Fibroblast of lung (primary cell): ENCODE data around the gene FBXO5. TPM values are rescaled to one million over a fixed set of nuclear protein-coding genes. Genes with fewer than 3 reads are reported as not detected.
A peak's percentile ranks its signal among the peaks of the same experiment; 100 is the strongest.
"Not testable (repeated sequence)": the region's sequence is repeated elsewhere in the genome, so short reads cannot be mapped to it uniquely, and the experiment has no call there.

Experiments used
- DNase-seq, 2 donors: peaks; one replicate each; pipeline versions ENCODE4 v3.0.0 to v3.0.0-alpha.2; 2010; ENCODE audit warnings: low read depth in 2 of 2
- H2AFZ ChIP-seq: 2 replicates; pipeline ENCODE4 v1.5.1; 2012; ENCODE audit warnings: low read length, control low read depth, inconsistent platforms
- H3K27ac ChIP-seq: 2 replicates; pipeline ENCODE4 v1.5.1; 2011; ENCODE audit warnings: low read length, control low read depth; ENCODE audit not compliant: insufficient read depth
- H3K27me3 ChIP-seq: 2 replicates; pipeline ENCODE4 v1.5.1; 2011; ENCODE audit warnings: mild to moderate bottlenecking, low read length; ENCODE audit not compliant: control insufficient read depth, insufficient read depth
- H3K36me3 ChIP-seq: 2 replicates; pipeline ENCODE4 v1.5.1; 2011; ENCODE audit warnings: low read length; ENCODE audit not compliant: control insufficient read depth, insufficient read depth
- H3K4me1 ChIP-seq: 2 replicates; pipeline ENCODE4 v1.5.1; 2011; ENCODE audit warnings: low read length; ENCODE audit not compliant: control insufficient read depth, insufficient read depth; ENCODE audit errors: extremely low read depth
- H3K4me2 ChIP-seq: 2 replicates; pipeline ENCODE4 v1.5.1; 2011; ENCODE audit warnings: low read length, control low read depth; ENCODE audit not compliant: insufficient read depth; ENCODE audit errors: extremely low read depth
- H3K4me3 ChIP-seq, 4 experiments: fragments of 200-600 bp in 1 of 4; sonication (generic) in 1 of 4; replicated peaks in 1 of 4; 2 replicates each; pipeline ENCODE4 v1.5.1; 2011 to 2016; ENCODE audit warnings: low read length in 4 of 4, low read depth in 3 of 4, mild to moderate bottlenecking in 3 of 4, control low read depth in 2 of 4, inconsistent platforms in 1 of 4, mixed read lengths in 1 of 4; ENCODE audit not compliant: insufficient read depth in 1 of 4; ENCODE audit errors: control extremely low read depth in 1 of 4
- H3K79me2 ChIP-seq: 2 replicates; pipeline ENCODE4 v1.5.1; 2012; ENCODE audit warnings: mild to moderate bottlenecking, low read length, inconsistent platforms; ENCODE audit not compliant: control insufficient read depth, insufficient read depth
- H3K9ac ChIP-seq: 2 replicates; pipeline ENCODE4 v1.5.1; 2011; ENCODE audit warnings: mild to moderate bottlenecking, low read length, control low read depth; ENCODE audit not compliant: insufficient read depth
- H3K9me3 ChIP-seq: 2 replicates; pipeline ENCODE4 v1.5.1; 2012; ENCODE audit warnings: low read depth, low read length; ENCODE audit not compliant: control insufficient read depth, insufficient read depth
- H4K20me1 ChIP-seq: 2 replicates; pipeline ENCODE4 v1.5.1; 2011; ENCODE audit warnings: low read length; ENCODE audit not compliant: control insufficient read depth, insufficient read depth; ENCODE audit errors: extremely low read depth
- CTCF ChIP-seq, 2 donors: IDR thresholded peaks in 1 of 2; conservative IDR thresholded peaks in 1 of 2; 1 replicate in 1 of 2; 2 replicates in 1 of 2; pipeline ENCODE4 v1.5.1; 2011 to 2012; ENCODE audit warnings: low read length in 2 of 2, control low read depth in 1 of 2, inconsistent platforms in 1 of 2, low read depth in 1 of 2, mild to moderate bottlenecking in 1 of 2
- EZH2 ChIP-seq: IDR thresholded peaks from 2 replicates; pipeline ENCODE4 v1.5.1; 2012; ENCODE audit warnings: low read length, control low read depth, mild to moderate bottlenecking; ENCODE audit errors: missing control alignments
- polyA plus RNA-seq, 2 donors: library from polyadenylated mRNA; depleted of rRNA in 1 of 2; stranded (reverse) in 1 of 2; unstranded in 1 of 2; fragments of >200 nt; gene quantifications; 2 replicates each; pipeline ENCODE4 v1.2.1, GENCODE V29; 2011 to 2012; ENCODE audit warnings: missing spikeins in 1 of 2
- total RNA-seq: library from RNA; depleted of rRNA; stranded (reverse); fragments of >200 nt; gene quantifications from 2 replicates; pipeline ENCODE4 v1.2.1, GENCODE V29; 2014

The FBXO5 gene
- total and polyA plus RNA-seq, 2 donors (not counting 1 experiment from before 2014, with no cell fraction given), result 8.4 to 11.7 TPM

DNA sequence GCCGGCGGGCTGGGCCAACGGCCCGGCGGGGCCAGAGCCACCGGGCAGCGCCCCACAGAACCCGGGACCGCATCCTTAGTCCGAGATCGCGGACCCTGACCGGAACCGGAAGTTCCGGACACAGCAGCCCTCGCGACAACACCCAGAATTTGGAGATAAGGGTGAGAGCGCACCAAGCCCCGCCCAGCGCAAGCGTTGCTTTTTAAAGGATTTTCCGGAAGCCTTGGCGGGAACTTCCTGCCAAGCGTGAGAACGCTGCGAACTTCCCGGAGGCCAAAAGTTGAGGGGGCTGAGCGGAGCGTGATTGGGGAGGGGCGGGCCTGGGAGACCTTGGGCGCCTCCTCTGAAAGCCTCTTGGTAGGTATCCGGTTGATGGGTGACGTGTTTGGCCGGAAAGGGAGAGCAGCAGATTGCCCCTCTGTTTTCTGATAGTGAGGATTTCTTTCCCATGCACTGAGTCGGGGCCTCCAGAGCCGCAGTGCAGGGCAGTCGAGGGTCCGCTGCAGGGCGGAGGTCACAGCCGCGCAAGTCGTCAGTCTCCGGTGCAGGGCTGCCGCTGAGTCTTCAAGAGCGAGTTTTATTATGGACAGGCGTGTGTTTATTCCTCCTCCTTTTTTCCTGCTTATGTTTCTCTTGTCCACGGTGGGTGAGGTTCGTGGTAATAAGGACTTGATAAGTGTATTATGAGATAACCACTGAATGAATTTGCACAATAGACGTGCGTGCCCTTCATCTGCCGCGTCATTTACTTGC is 19.9 kb upstream of the FBXO5 start, which contains the start of gene MTRF1L:
TSS of gene MTRF1L (minus strand) at position 97 of the 753 bp plus-strand sequence. CDS start at position 73, 24 bp downstream.
- no peaks in the 10 kb centered on the region for H3K9me3 ChIP-seq
- peak within 1 kb of the TSS; percentile 63 for H2AFZ ChIP-seq
- H4K20me1 ChIP-seq, result no peaks in the 10 kb centered on the region
- peak; percentile 97 for DNase-seq
- peak within 1 kb of the TSS; percentile 92 for H3K27ac ChIP-seq
- peak within 1 kb of the TSS; percentile 55 to 97 (median 68) for H3K4me3 ChIP-seq
- no peaks in the 10 kb centered on the region for H3K36me3 ChIP-seq
- peaks cover 49% of the 10 kb centered on the region for H3K79me2 ChIP-seq
- H3K4me1 ChIP-seq, result peaks cover 2% of the 10 kb centered on the region
- TF ChIP-seq EZH2 (no peak), CTCF (conservative IDR thresholded peaks at IDR 0.05 in 1 of 2, IDR thresholded peaks at IDR 0.05 in 1 of 2; ENCODE audit: low read depth in 1 of 2, low read length in 2 of 2) (no peak)
- H3K27me3 ChIP-seq, result no peaks in the 10 kb centered on the region
- H3K9ac ChIP-seq, result peak within 1 kb of the TSS; percentile 82
- peak within 1 kb of the TSS; percentile 99 for H3K4me2 ChIP-seq

DNA sequence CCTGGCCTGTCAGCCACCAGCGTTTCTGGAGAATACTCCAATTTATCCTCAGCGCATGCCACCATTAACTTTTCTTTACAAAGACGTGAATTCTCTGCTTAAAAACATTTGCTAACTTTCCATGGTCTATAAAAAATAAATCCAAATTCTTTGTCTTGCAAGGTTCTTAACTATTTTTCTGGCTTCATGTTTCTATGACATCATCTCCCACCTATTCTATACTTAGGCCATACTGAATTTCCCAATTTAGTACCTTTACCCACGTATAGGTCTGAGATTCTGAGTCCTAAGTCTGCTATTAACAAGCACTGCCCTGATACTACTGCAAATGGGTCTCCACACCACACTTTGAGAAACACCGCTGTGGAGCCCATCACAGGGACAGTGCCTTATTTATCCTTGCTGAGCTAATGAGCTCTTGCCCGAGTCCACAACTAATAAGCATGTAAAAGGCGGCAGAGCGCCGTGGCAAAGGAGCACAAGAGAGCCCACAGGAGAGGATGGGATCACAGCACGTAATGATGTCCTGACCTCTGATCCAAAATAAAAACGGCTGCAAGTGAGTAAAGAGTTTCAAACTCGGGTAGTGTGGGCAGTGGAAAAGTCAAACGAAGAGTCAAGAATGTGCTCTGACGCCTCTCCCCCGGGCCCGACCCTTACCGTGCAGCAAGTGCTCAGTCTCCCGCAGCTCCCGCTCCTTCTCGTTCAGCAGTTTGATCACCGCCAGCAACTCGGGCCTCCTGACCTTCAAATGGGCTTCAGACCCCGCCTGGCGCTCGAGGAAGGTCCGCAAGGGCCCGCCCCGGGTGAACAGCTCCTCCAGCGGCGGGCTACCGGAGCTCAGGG is 19.1 kb upstream of the FBXO5 start:
- no peak for TF ChIP-seq EZH2
- H3K4me2 ChIP-seq, result peak overlapping the region; percentile 92
- H2AFZ ChIP-seq, result no peak overlapping the region
- H3K27me3 ChIP-seq, result no peaks in the 10 kb centered on the region
- H3K4me3 ChIP-seq, result peak overlapping the region; percentile 55 to 97 (median 68)
- no peaks in the 10 kb centered on the region for H4K20me1 ChIP-seq
- peak overlapping the region; percentile 82 for H3K9ac ChIP-seq
- H3K4me1 ChIP-seq, result peaks cover 2% of the 10 kb centered on the region
- peak in 1 of 2 donors; percentile 22 for DNase-seq
- H3K9me3 ChIP-seq, result no peaks in the 10 kb centered on the region
- H3K27ac ChIP-seq, result peak overlapping the region; percentile 92
- H3K79me2 ChIP-seq, result peaks cover 55% of the 10 kb centered on the region
- no peaks in the 10 kb centered on the region for H3K36me3 ChIP-seq

- not testable (repeated sequence) for H4K20me1 ChIP-seq, H2AFZ ChIP-seq, H3K9ac ChIP-seq, H3K4me1 ChIP-seq, DNase-seq, H3K27me3 ChIP-seq, H3K36me3 ChIP-seq, H3K9me3 ChIP-seq, H3K27ac ChIP-seq
- peaks cover 67% of the 10 kb centered on the region for H3K79me2 ChIP-seq
- peak overlapping the region; percentile 10 to 97 (median 68) for H3K4me3 ChIP-seq
- peak overlapping the region; percentile 92 for H3K4me2 ChIP-seq
These were observed 17.9 kb upstream of the FBXO5 start for GRCh38 chr6:153000790-153001189.
